Endothelial cell (in vitro differentiated cells): ENCODE measurements around the gene LUC7L. TPM values are rescaled to one million over a fixed set of nuclear protein-coding genes. Genes with fewer than 3 reads are reported as not detected.

Source experiments
- DNase-seq: peaks from one replicate; pipeline ENCODE4 v3.0.0; 2021; ENCODE audit warnings: low spot score
- H3K27ac Mint-ChIP-seq: one replicate; pipeline ENCODE4 v1.8.0; 2021; ENCODE audit warnings: mixed read lengths, inconsistent platforms; ENCODE audit not compliant: unreplicated experiment
- H3K27me3 Mint-ChIP-seq: one replicate; pipeline ENCODE4 v1.8.0; 2021; ENCODE audit warnings: mild to moderate bottlenecking, moderate library complexity, mixed read lengths, inconsistent platforms; ENCODE audit not compliant: unreplicated experiment
- H3K36me3 Mint-ChIP-seq: one replicate; pipeline ENCODE4 v1.8.0; 2021; ENCODE audit warnings: mild to moderate bottlenecking, low read depth, mixed read lengths, inconsistent platforms; ENCODE audit not compliant: unreplicated experiment
- H3K4me1 Mint-ChIP-seq: one replicate; pipeline ENCODE4 v1.8.0; 2021; ENCODE audit warnings: mild to moderate bottlenecking, mixed read lengths, inconsistent platforms; ENCODE audit not compliant: unreplicated experiment
- H3K4me3 Mint-ChIP-seq: one replicate; pipeline ENCODE4 v1.8.0; 2021; ENCODE audit warnings: mild to moderate bottlenecking, mixed read lengths, inconsistent platforms; ENCODE audit not compliant: unreplicated experiment
- H3K9me3 Mint-ChIP-seq: one replicate; pipeline ENCODE4 v1.8.0; 2021; ENCODE audit warnings: mixed read lengths, inconsistent platforms; ENCODE audit not compliant: unreplicated experiment
- total RNA-seq: library from RNA; stranded (reverse); fragmentation: NEBNext Ultra II Directional; extraction: Animal tissue kit (Norgen Biotek cat#: 25700); gene quantifications from one replicate; pipeline ENCODE4 v1.2.1, GENCODE V29; 2021; ENCODE audit not compliant: unreplicated experiment
- TF ChIP-seq, protein P1 (sequence below): fragments of 200-600 bp; sonication (generic); IDR thresholded peaks from one replicate; pipeline ENCODE4 v1.5.0; 2021; ENCODE audit warnings: antibody characterized with exemption; ENCODE audit not compliant: unreplicated experiment

LUC7L gene
- total RNA-seq, 1 donor from 2014 or later = 92.2 TPM

DNA sequence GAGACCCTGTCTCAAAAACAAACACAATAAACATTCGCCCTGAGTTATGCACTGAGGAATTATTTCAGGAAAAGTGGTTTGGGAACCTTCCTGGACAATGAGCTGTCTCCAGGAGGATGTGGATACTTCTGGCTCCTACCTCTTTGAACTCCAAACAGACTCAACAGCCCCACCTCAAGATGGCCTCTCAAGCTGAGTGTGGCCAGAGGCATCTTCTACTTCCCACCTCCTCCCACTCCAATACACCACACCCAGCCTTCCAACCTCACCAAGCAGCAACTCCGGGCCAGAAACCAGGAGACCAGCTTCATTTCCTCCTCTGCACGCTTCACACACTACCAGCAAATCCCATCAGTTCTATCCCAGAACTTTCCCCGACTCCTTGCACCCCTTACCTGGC lies 37.4 kb downstream of the LUC7L start:
- peak overlapping the region; percentile 4 for H3K27ac Mint-ChIP-seq
- no peaks in the 10 kb centered on the region for H3K9me3 Mint-ChIP-seq
- DNase-seq = no peak
- TF ChIP-seq, protein P1, sequence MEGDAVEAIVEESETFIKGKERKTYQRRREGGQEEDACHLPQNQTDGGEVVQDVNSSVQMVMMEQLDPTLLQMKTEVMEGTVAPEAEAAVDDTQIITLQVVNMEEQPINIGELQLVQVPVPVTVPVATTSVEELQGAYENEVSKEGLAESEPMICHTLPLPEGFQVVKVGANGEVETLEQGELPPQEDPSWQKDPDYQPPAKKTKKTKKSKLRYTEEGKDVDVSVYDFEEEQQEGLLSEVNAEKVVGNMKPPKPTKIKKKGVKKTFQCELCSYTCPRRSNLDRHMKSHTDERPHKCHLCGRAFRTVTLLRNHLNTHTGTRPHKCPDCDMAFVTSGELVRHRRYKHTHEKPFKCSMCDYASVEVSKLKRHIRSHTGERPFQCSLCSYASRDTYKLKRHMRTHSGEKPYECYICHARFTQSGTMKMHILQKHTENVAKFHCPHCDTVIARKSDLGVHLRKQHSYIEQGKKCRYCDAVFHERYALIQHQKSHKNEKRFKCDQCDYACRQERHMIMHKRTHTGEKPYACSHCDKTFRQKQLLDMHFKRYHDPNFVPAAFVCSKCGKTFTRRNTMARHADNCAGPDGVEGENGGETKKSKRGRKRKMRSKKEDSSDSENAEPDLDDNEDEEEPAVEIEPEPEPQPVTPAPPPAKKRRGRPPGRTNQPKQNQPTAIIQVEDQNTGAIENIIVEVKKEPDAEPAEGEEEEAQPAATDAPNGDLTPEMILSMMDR = no peak
- H3K4me3 Mint-ChIP-seq = peak overlapping the region; percentile 40
- H3K4me1 Mint-ChIP-seq = peaks cover 8% of the 10 kb centered on the region
- H3K36me3 Mint-ChIP-seq = peaks cover 56% of the 10 kb centered on the region
- H3K27me3 Mint-ChIP-seq = no peaks in the 10 kb centered on the region

DNA sequence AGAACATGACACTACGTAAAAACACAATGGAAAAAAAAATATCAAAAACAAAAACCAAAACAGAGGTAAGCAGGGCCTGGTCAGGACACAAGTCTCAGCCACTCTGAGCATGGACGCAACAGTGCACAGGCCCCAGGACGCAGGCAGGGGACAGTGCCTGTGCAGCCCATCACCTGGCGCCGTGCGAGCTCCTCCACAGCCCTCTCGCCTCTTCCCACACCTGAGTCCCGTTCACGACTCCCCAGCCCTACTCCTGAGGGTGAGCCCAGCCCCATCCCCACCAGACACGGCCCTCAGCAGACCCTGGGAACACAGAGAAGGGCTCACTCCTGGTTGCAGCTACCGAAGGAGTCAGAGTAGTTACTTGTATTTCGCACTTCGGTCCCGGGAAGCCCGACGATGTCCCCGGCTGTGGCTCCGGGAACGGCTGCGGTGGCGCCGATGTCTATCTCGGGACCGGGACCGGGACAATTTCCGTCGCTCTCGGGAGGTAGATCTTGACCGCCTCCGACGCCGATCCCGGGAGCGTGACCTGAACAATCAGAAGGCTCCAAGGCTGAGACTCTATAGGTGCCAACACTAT lies 39.6 kb downstream of the LUC7L start:
- Mint-ChIP-seq H3K9me3 (no peaks in the 10 kb centered on the region), H3K36me3 (peaks cover 52% of the 10 kb centered on the region), H3K4me3 (peak overlapping the region; percentile 78), H3K27me3 (no peaks in the 10 kb centered on the region), H3K27ac (no peak overlapping the region), H3K4me1 (peaks cover 8% of the 10 kb centered on the region)
- TF ChIP-seq, protein P1 = no peak
- no peak for DNase-seq

DNA sequence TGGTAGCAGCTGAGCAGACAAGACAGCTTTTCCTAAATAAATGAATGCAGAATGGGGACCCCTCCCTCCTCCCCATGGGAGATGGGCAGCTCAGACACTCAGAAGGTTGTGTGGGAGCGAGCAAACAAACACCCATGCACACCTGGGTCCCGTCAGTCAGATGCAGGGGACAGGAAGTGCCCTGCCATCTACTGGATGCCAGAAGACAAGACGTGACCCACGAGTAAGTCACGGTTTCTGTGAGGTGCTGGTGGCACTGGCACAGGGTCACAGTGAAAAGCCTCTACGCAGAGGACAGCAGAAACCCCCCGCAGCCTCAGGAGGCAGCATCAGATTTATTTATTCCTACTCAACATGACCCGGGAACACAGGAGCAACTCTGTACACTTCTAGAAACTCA lies 40.6 kb downstream of the LUC7L start:
- no peak overlapping the region for H3K4me3 Mint-ChIP-seq
- no peaks in the 10 kb centered on the region for H3K9me3 Mint-ChIP-seq
- peaks cover 8% of the 10 kb centered on the region for H3K4me1 Mint-ChIP-seq
- DNase-seq = no peak
- TF ChIP-seq, protein P1 = no peak
- peaks cover 49% of the 10 kb centered on the region for H3K36me3 Mint-ChIP-seq
- H3K27ac Mint-ChIP-seq = no peak overlapping the region
- H3K27me3 Mint-ChIP-seq = no peaks in the 10 kb centered on the region

DNA sequence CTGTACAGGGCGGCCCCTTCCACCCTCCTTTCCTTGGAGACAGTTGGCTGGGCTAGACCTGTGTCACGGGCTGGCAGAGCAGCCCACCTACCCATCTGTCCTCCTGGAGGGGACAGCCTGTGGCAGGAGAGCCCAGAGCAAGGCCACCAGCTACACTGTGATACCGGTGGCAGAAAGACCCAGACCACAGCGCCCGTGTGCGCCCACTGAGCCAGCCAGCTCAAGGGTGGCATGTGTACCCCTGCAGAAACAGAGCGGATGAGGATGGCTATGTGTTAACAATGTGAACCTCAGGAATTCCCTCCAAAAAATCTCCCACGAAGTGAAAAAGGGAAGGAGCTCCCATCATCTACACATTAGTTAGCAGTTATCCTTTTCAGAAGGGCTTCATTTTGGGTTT lies 41.9 kb downstream of the LUC7L start:
- H3K27ac Mint-ChIP-seq = no peak overlapping the region
- H3K36me3 Mint-ChIP-seq = peaks cover 44% of the 10 kb centered on the region
- no peaks in the 10 kb centered on the region for H3K27me3 Mint-ChIP-seq
- no peak for DNase-seq
- peaks cover 6% of the 10 kb centered on the region for H3K4me1 Mint-ChIP-seq
- TF ChIP-seq, protein P1 = no peak
- H3K4me3 Mint-ChIP-seq = no peak overlapping the region
- no peaks in the 10 kb centered on the region for H3K9me3 Mint-ChIP-seq

DNA sequence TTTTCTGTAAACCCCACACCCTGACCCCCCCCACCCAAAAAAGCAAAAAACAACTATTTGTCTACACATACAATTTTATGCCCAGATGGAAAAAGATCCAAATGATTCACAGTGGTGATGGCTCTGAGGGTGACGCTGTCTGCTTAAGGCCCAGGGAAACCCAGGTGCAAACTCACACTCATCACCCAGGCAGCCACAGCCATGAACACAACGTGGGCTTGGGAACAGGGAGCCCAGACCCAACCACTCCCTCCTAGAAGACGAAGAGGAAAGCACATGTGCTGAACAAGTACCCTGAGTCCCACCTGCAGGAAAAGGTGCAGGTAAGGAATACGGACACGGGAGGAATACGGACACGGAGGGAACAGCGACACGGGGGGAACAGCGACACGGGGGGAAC lies 43.6 kb downstream of the LUC7L start:
- no peak overlapping the region for H3K27ac Mint-ChIP-seq
- TF ChIP-seq, protein P1 = no peak
- no peak for DNase-seq
- no peaks in the 10 kb centered on the region for H3K27me3 Mint-ChIP-seq
- no peaks in the 10 kb centered on the region for H3K4me1 Mint-ChIP-seq
- H3K4me3 Mint-ChIP-seq = no peak overlapping the region
- H3K9me3 Mint-ChIP-seq = no peaks in the 10 kb centered on the region
- H3K36me3 Mint-ChIP-seq = peaks cover 29% of the 10 kb centered on the region
